Gastroesophageal sphincter (tissue), 4 donors: ENCODE data around the gene PDZD2. TPM values are rescaled to one million over a fixed set of nuclear protein-coding genes. Genes with fewer than 3 reads are reported as not detected.
"Not testable (repeated sequence)": the region's sequence is repeated elsewhere in the genome, so short reads cannot be mapped to it uniquely, and the experiment has no call there.

Experiments used
- ATAC-seq: fragments of 150-250 bp; one replicate; pipeline ENCODE4 v1.9.1; 2016; ENCODE audit warnings: mild to moderate bottlenecking, moderate library complexity
- H3K27ac ChIP-seq, 4 donors: fragments of 200-600 bp; sonication (generic) in 3 of 4; 1 replicate in 3 of 4; 2 replicates in 1 of 4; pipeline ENCODE4 v1.5.1; 2016 to 2019
- H3K27me3 ChIP-seq: fragments of 200-600 bp; sonication (generic); one replicate; pipeline ENCODE4 v1.5.1; 2019
- H3K36me3 ChIP-seq, 2 donors: fragments of 200-600 bp; sonication (generic); one replicate each; pipeline ENCODE4 v1.5.1; 2019; ENCODE audit warnings: control low read depth in 1 of 2
- H3K4me1 ChIP-seq, 3 donors: fragments of 200-600 bp; sonication (generic); 1 replicate in 2 of 3; 2 replicates in 1 of 3; pipeline ENCODE4 v1.5.1; 2016 to 2019; ENCODE audit warnings: control low read depth in 2 of 3
- H3K4me3 ChIP-seq, 2 donors: fragments of 200-600 bp; sonication (generic); one replicate each; pipeline ENCODE4 v1.5.1; 2019; ENCODE audit warnings: mild to moderate bottlenecking in 1 of 2, moderate library complexity in 1 of 2
- H3K9me3 ChIP-seq, 3 donors: fragments of 200-600 bp; sonication (generic); one replicate each; pipeline ENCODE4 v1.5.1; 2017 to 2019; ENCODE audit warnings: control low read depth in 2 of 3
- EP300 ChIP-seq: sonication (generic); formaldehyde crosslinking; IDR thresholded peaks from one replicate; pipeline ENCODE4 v1.6.1; 2017; ENCODE audit warnings: antibody characterized with exemption, mild to moderate bottlenecking
- POLR2A ChIP-seq, 2 donors: fragments of 450-650 bp; IDR thresholded peaks; one replicate each; pipeline ENCODE4 v1.6.1; 2017; ENCODE audit warnings: antibody characterized with exemption in 2 of 2, mild to moderate bottlenecking in 2 of 2, moderate library complexity in 1 of 2
- POLR2AphosphoS5 ChIP-seq: sonication (generic); formaldehyde crosslinking; IDR thresholded peaks from one replicate; pipeline ENCODE4 v1.6.1; 2017; ENCODE audit warnings: antibody characterized with exemption
- WGBS, 2 donors: methylation state at CpG; one replicate each; pipeline ENCODE4 v1.1.5; 2018; ENCODE audit warnings: low coverage in 1 of 2; 5-methylcytosine and 5-hydroxymethylcytosine counted together
- total RNA-seq, 4 donors: library from RNA; depleted of rRNA; stranded (reverse); fragments of >200 nt; gene quantifications; one replicate each; pipeline ENCODE4 v1.1.0, GENCODE V29; 2016
- TF ChIP-seq, protein P1 (sequence below), 4 experiments: fragments of 200-600 bp in 2 of 4; fragments of 450-650 bp in 2 of 4; sonication (generic) in 1 of 4; IDR thresholded peaks; one replicate each; pipeline ENCODE4 v1.5.1; 2017 to 2019; ENCODE audit warnings: antibody characterized with exemption in 4 of 4, mild to moderate bottlenecking in 2 of 4, moderate library complexity in 2 of 4

PDZD2 gene
- total RNA-seq, 4 donors from 2014 or later = 8.6 to 19.4 (median 14.0) TPM

DNA sequence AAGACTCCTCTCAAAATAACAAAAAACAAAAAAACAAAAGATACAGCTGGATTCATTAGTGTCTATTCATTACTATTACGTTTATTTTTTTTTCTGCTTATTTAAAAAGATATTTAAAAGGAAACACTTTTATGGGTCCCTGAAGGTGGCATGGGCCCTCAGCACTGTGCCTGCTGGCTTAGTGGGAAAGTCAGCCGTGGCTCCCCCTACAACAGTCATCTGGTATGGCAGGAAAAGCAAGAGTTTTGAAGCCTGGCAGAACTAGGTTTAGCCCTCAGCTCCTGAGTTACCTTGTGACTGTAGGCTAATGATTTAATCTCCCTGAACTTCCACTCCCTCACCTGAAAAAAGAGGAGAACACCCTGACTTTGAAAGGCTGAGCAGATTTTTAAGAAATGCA, 399.6 kb downstream of the PDZD2 start:
- no peak overlapping the region for H3K4me3 ChIP-seq
- H3K27ac ChIP-seq = no peak overlapping the region
- no peaks in the 10 kb centered on the region for H3K27me3 ChIP-seq
- H3K36me3 ChIP-seq = peaks cover 0 to 23% of the 10 kb centered on the region in 2 donors
- TF ChIP-seq, protein P1, sequence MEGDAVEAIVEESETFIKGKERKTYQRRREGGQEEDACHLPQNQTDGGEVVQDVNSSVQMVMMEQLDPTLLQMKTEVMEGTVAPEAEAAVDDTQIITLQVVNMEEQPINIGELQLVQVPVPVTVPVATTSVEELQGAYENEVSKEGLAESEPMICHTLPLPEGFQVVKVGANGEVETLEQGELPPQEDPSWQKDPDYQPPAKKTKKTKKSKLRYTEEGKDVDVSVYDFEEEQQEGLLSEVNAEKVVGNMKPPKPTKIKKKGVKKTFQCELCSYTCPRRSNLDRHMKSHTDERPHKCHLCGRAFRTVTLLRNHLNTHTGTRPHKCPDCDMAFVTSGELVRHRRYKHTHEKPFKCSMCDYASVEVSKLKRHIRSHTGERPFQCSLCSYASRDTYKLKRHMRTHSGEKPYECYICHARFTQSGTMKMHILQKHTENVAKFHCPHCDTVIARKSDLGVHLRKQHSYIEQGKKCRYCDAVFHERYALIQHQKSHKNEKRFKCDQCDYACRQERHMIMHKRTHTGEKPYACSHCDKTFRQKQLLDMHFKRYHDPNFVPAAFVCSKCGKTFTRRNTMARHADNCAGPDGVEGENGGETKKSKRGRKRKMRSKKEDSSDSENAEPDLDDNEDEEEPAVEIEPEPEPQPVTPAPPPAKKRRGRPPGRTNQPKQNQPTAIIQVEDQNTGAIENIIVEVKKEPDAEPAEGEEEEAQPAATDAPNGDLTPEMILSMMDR (IDR thresholded peaks at IDR 0.05) = no peak
- no peak for TF ChIP-seq POLR2A (IDR thresholded peaks at IDR 0.05)
- no peak for TF ChIP-seq EP300
- TF ChIP-seq POLR2AphosphoS5 = no peak
- 88 to 92% methylated on average over 1 to 2 of the region's 2 CpGs for WGBS, 2 donors
- no peaks in the 10 kb centered on the region for H3K9me3 ChIP-seq
- no peak for ATAC-seq
- peaks cover 0 to 8% (median 0%) of the 10 kb centered on the region in 3 donors for H3K4me1 ChIP-seq

DNA sequence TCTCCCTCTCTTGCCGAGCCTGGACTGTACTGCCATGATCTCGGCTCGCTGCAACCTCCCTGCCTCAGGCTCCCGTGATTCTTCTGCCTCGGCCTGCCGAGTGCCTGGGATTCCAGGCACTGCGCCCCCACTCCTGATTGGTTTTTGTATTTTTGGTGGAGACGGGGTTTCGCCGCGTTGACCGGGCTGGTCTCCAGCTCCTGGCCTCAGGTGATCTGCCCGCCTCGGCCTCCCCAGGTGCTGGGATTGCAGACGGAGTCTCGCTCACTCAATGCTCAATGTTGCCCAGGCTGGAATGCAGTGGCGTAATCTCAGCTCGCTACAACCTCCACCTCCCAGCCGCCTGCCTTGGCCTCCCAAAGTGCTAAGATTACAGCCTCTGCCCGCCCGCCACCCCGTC, 400.2 kb downstream of the PDZD2 start:
- not testable (repeated sequence) for ATAC-seq, H3K27ac ChIP-seq, H3K4me3 ChIP-seq, H3K9me3 ChIP-seq, H3K27me3 ChIP-seq, H3K4me1 ChIP-seq
- WGBS, 2 donors = 100% methylated on average over 8 to 11 of the region's 22 CpGs
- peaks cover 0 to 23% of the 10 kb centered on the region in 2 donors for H3K36me3 ChIP-seq

DNA sequence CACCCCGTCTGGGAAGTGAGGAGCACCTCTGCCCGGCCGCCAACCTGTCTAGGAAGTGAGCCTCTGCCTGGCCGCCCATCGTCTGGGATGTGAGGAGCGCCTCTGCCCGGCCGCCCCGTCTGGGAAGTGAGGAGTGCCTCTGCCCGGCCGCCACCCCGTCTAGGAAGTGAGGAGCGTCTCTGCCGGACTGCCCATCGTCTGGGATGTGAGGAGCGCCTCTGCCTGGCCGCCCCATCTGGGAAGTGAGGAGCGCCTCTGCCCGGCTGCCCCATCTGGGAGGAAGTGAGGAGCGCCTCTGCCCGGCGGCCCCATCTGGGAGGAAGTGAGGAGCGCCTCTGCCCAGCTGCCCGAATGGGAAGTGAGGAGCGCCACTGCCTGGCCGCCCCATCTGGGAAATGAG, 400.7 kb downstream of the PDZD2 start:
- H3K36me3 ChIP-seq = peaks cover 0 to 23% of the 10 kb centered on the region in 2 donors
- no CpG with 5 or more reads among the region's 26 CpGs for WGBS, 2 donors
- not testable (repeated sequence) for H3K27me3 ChIP-seq, H3K4me3 ChIP-seq, H3K9me3 ChIP-seq, ATAC-seq, H3K27ac ChIP-seq, H3K4me1 ChIP-seq

DNA sequence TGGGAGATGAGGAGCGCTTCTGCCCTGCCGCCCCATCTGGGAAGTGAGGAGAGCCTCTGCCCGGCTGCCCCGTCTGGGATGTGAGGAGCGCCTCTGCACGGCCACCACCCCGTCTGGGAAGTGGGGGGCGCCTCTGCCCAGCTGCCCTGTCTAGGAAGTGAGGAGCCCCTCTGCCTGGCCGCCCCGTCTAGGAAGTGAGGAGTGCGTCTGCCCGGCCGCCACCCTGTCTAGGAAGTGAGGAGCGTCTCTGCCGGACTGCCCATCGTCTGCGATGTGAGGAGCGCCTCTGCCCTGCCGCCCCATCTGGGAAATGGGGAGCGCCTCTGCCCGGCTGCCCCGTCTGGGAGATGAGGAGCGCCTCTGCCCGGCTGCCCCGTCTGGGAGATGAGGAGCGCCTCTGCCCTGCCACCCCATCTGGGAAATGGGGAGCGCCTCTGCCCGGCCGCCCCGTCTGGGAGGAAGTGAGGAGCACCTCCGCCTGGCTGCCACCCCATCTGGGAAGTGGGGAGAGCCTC, 401.3 kb downstream of the PDZD2 start:
- H3K4me3 ChIP-seq, H3K27me3 ChIP-seq, H3K9me3 ChIP-seq, H3K4me1 ChIP-seq, H3K27ac ChIP-seq, ATAC-seq: not testable (repeated sequence)
- no CpG with 5 or more reads among the region's 31 CpGs for WGBS, 2 donors
- peaks cover 0 to 23% of the 10 kb centered on the region in 2 donors for H3K36me3 ChIP-seq

DNA sequence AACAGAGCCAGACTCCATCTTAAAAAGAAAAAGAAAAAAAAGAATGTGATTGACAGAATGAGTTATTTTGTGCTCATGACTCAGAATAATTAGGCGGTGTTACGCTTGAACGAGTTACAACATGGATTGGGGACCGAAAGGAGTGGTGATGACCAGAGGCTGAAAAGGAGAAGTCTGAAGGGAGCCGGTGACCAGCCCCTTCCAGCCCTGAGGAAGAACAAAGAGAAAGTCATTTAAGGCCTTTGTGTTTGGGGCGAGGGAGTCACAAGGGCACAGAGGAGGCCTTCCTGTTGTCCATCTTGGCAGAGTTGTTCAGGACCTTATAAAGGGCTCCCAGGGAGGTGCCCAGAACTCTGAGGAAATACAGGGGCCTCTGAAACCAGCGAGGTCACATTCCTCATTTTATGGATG, 403.6 kb downstream of the PDZD2 start:
- no peak overlapping the region for H3K27ac ChIP-seq
- ATAC-seq = peak; percentile 55
- 49 to 62% methylated on average over 6 to 7 of the region's 7 CpGs for WGBS, 2 donors

DNA sequence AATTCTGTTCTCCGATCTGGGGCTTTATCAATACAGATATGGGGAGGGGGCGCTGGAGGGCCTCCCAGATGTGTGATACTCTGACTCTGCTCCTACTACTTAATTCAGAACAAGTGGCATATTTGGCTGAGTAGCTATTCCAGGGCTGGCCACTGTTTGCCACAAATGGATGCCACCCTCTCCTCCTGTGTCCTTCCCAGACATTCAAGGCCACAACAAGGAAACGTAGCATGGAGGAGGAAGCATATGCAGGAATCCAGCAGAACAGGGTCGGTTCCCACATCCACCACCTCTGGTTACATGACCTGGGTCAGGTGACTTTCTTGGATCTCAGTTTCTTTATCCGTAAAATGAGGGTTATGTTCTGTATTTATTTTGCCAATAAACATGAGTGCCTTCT, 404.2 kb downstream of the PDZD2 start:
- Histone ChIP-seq H3K4me1 (peaks cover 0 to 6% (median 0%) of the 10 kb centered on the region in 3 donors), H3K9me3 (no peaks in the 10 kb centered on the region), H3K36me3 (peaks cover 0 to 23% of the 10 kb centered on the region in 2 donors), H3K27ac (no peak overlapping the region), H3K27me3 (no peaks in the 10 kb centered on the region), H3K4me3 (no peak overlapping the region)
- TF ChIP-seq, protein P1 (IDR thresholded peaks at IDR 0.05) = no peak
- TF ChIP-seq EP300 = no peak
- TF ChIP-seq POLR2A (IDR thresholded peaks at IDR 0.05) = no peak
- no peak for TF ChIP-seq POLR2AphosphoS5
- ATAC-seq = no peak
- 85 to 100% methylated on average over 4 of the region's 5 CpGs for WGBS, 2 donors

More for the DNA sequence above, 403.6 kb downstream of the PDZD2 start:
- H3K36me3 ChIP-seq = peaks cover 0 to 23% of the 10 kb centered on the region in 2 donors
- no peaks in the 10 kb centered on the region for H3K27me3 ChIP-seq
- H3K9me3 ChIP-seq = no peaks in the 10 kb centered on the region
- peaks cover 0 to 6% (median 0%) of the 10 kb centered on the region in 3 donors for H3K4me1 ChIP-seq
- H3K4me3 ChIP-seq = no peak overlapping the region
- TF ChIP-seq EP300 = no peak
- TF ChIP-seq, protein P1 (IDR thresholded peaks at IDR 0.05) = no peak
- no peak for TF ChIP-seq POLR2AphosphoS5
- no peak for TF ChIP-seq POLR2A (IDR thresholded peaks at IDR 0.05)
